ENCODE results near the gene CCDC116.
A peak's percentile ranks its signal among the peaks of the same experiment; 100 is the strongest.
"Not testable (repeated sequence)": the region's sequence is repeated elsewhere in the genome, so short reads cannot be mapped to it uniquely, and the experiment has no call there.

The CCDC116 gene

GRCh38 chr22:21609556-21610157 lies 22.9 kb upstream of the CCDC116 start:
- DNase-seq = not testable (repeated sequence)

- no peak for DNase-seq
These were observed 21.2 kb upstream of the CCDC116 start for GRCh38 chr22:21611210-21611977.

- DNase-seq = no peak
These were observed 19.7 kb upstream of the CCDC116 start for GRCh38 chr22:21612858-21613257.

GRCh38 chr22:21613553-21614233 lies 18.9 kb upstream of the CCDC116 start:
- no peak for DNase-seq

GRCh38 chr22:21615731-21616130 lies 16.8 kb upstream of the CCDC116 start:
- no peak for DNase-seq

GRCh38 chr22:21617337-21617736 lies 15.2 kb upstream of the CCDC116 start:
- not testable (repeated sequence) for DNase-seq

- no peak for DNase-seq
These were observed 11.5 kb upstream of the CCDC116 start for GRCh38 chr22:21621025-21621424.

GRCh38 chr22:21622011-21622918 lies 10.3 kb upstream of the CCDC116 start:
- no peak for DNase-seq

GRCh38 chr22:21622919-21623647 lies 9.5 kb upstream of the CCDC116 start:
- DNase-seq = no peak

- DNase-seq = no peak
These were observed 9.0 kb upstream of the CCDC116 start for GRCh38 chr22:21623648-21623970.

- DNase-seq = peak; percentile 46
These were observed 8.3 kb upstream of the CCDC116 start for GRCh38 chr22:21624120-21624879.

GRCh38 chr22:21624880-21625791 lies 7.4 kb upstream of the CCDC116 start:
- DNase-seq = no peak

- DNase-seq = no peak
These were observed 6.4 kb upstream of the CCDC116 start for GRCh38 chr22:21626073-21626734.

GRCh38 chr22:21626735-21627469 lies 5.7 kb upstream of the CCDC116 start:
- no peak for DNase-seq

GRCh38 chr22:21628386-21629254 lies 3.9 kb upstream of the CCDC116 start:
- DNase-seq = no peak

GRCh38 chr22:21629255-21630149 lies 3.1 kb upstream of the CCDC116 start, which contains the start of gene YDJC:
Gene YDJC (minus strand): TSS chr22:21630022. CDS start chr22:21630014, 8 bp downstream.
- peak; percentile 97 for DNase-seq

- DNase-seq = no peak
These were observed 1.5 kb upstream of the CCDC116 start for GRCh38 chr22:21631025-21631424.

All from stimulated activated CD4-positive, alpha-beta T cell treated with anti-CD3 and anti-CD28 coated beads, Interleukin-4, amount 100 ng/mL, for 24 hours (primary cell).